Epithelial cell of prostate (primary cell): ENCODE data around the gene DRAXIN.

Experiments
- DNase-seq: peaks from one replicate; pipeline ENCODE4 v3.0.0-alpha.2; 2011; ENCODE audit warnings: low read depth, low spot score
- H3K27ac ChIP-seq: fragments of 450-650 bp; 2 replicates; pipeline ENCODE4 v1.5.1; 2017; ENCODE audit warnings: mild to moderate bottlenecking

The DRAXIN gene

GRCh38 chr1:11705596-11705995 lies 14.1 kb downstream of the DRAXIN start:
- H3K27ac ChIP-seq, result no peak overlapping the region
- DNase-seq, result no peak

DNA sequence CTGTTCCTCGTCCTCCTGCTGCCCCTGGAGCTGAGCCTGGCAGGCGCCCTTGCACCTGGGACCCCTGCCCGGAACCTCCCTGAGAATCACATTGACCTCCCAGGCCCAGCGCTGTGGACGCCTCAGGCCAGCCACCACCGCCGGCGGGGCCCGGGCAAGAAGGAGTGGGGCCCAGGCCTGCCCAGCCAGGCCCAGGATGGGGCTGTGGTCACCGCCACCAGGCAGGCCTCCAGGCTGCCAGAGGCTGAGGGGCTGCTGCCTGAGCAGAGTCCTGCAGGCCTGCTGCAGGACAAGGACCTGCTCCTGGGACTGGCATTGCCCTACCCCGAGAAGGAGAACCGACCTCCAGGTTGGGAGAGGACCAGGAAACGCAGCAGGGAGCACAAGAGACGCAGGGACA lies 14.8 kb downstream of the DRAXIN start:
- no peak overlapping the region for H3K27ac ChIP-seq
- DNase-seq, result no peak

DNA sequence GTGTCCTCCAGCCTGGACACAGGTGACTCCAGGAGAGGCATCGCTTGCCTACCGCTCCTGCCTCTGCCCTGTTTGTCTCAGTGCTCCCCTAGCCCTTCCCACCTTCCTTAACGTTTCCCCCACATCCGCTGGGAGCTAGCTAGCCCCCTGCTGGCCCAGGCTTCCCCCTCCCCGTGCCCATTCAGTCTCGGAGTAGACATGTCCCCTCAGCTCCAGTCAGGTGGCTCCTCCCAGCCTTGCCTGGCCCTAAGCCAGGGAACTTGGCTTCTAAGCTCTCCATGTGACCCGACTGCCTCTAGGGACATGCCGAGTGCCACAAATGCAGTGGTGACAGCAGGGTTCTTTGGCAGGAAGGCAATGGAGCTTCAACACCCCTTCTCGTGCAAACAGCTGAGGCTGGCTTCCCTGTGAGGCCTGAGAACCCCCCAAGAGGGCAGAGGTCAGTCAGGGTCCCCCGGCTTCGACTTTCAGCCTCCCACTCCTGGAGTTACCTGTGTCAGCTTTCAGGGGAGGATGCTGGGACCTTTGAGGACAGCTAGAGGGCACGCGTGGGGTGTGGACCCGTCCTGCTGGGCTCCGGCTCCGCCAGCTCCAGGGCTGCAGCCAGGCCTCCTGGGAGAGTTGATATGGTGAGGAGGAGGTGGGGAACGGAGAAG lies 16.2 kb downstream of the DRAXIN start:
- DNase-seq, result no peak
- no peak overlapping the region for H3K27ac ChIP-seq

DNA sequence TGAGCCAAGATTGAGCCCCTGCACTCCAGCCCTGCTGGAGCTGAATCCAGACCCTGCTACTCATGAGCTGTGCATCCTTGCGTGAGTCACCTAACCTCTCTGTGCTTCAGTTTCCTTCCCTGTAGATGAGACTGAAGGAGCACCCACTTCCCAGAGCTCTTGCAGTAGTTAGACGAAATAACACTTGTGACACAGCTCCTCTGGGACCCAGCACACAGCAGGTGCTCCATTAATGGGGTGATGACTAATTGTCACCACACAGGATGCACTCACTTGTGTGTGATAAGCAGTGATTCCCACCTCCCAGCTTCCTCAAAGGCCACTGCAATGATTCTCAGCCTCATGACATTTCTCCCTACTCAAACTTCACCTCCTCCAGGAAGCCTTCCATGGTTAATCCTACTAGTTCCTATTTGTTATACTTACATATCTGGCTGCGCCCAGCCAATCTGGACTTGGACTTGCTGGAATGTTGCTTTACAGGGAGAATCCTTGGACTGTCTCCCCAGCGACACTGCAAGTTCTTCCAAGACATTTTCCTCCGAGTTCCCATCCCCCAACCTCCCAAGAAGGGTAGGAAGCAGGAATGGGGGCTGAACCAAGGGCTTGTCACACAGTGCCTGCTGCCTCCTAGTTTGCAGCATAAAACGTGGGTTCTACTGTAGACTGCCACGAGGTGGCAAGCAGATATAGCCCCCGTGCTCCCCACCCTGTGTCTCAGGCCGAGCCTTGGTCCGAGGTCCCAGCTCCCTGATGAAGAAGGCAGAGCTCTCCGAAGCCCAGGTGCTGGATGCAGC lies 17.2 kb downstream of the DRAXIN start:
- no peak for DNase-seq
- no peak overlapping the region for H3K27ac ChIP-seq

GRCh38 chr1:11711490-11711889 lies 20.0 kb downstream of the DRAXIN start:
- DNase-seq, result no peak
- H3K27ac ChIP-seq, result no peak overlapping the region

DNA sequence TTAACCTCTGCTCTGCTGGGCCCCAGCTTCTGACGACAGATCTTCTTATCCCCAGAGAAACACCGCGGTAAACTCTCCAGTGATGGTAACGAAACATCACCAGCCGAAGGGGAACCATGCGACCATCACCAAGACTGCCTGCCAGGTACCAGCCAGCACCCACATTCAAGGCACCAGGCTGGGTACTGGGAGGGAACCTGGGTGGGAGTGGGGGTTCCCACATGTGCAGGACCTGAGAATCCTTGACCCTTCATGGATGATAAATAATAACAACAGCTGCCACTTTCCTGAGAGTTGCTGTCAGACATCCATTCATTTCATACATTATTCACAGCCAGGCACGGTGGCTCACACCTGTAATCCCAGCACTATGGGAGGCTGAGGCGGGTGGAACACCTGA lies 20.8 kb downstream of the DRAXIN start:
- no peak overlapping the region for H3K27ac ChIP-seq
- no peak for DNase-seq

GRCh38 chr1:11713095-11713494 lies 21.6 kb downstream of the DRAXIN start:
- no peak overlapping the region for H3K27ac ChIP-seq
- no peak for DNase-seq

DNA sequence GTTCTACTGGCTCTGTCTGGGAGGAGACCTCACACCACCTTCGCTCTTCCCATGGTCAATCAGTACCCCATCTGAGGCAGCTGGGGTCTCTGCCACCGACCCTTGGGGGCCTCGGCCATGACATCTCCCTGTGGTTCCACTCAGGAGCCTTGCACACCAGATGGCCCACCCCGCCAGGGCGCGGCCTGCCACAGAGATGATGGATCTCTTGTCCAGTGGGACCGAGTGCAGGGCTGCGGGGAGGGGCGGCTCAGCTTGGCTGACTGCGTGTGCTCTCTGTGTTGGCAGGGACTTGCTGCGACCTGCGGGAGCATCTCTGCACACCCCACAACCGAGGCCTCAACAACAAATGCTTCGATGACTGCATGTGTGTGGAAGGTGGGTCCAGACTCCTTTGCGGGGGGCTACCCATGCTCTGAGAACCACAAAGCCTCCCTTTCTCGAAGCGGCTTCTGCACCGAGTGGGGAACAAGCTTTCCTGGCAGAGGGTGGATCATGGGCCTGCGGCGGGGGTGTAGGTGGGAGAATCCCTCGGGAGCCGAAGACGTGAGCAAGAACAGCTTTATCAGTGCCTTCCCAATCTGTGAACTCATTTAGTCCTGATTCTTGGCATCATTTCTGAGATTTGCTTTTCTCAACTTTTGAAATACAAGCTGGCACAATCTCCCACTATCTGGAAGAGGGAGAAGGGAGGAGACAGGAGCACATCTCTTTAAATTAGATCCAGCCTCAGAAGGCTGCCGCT lies 23.5 kb downstream of the DRAXIN start:
- no peak for DNase-seq
- H3K27ac ChIP-seq, result no peak overlapping the region

GRCh38 chr1:11719313-11720032 lies 28.0 kb downstream of the DRAXIN start:
- DNase-seq, result no peak
- no peak overlapping the region for H3K27ac ChIP-seq

DNA sequence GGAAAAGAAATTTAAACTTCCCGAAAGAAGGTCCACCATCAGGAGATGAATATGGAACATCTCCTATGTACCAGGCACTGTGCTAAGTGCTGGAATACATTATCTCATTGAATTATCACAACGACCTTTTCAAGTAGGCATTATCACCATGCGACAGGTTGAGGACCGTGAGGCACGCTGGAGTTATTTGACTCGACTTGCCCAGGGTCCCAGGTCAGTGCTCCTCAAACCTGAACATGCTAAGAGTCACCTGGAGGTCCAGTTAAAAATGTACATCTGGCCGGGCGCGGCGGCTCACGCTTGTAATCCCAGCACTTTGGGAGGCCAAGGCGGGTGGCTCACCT lies 28.5 kb downstream of the DRAXIN start:
- no peak overlapping the region for H3K27ac ChIP-seq

GRCh38 chr1:11720525-11720924 lies 29.0 kb downstream of the DRAXIN start:
- no peak for DNase-seq
- no peak overlapping the region for H3K27ac ChIP-seq

More for the DNA sequence above, 28.5 kb downstream of the DRAXIN start:
- DNase-seq, result no peak

DNA sequence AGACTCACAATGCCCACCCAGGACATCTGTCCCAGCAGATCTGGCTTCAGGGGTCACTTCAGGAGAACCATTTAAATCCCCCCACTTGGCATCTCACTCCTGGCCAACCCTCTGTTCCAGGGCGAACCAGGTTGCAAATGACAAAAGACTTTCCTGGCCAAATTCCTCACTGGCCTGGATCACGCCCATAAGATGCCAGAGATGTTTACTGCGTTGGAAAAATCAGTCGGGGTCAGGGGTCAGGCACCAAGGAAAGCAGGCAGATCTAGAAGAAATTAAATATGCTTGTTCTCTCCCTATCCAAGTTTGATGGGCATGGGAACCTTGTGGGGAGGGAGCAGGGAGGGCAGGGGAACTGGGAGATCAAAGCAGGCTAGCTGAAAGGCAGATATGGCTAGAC lies 29.8 kb downstream of the DRAXIN start:
- H3K27ac ChIP-seq, result no peak overlapping the region
- DNase-seq, result no peak

GRCh38 chr1:11722538-11722937 lies 31.0 kb downstream of the DRAXIN start:
- no peak for DNase-seq
- no peak overlapping the region for H3K27ac ChIP-seq

GRCh38 chr1:11725616-11726015 lies 34.1 kb downstream of the DRAXIN start:
- H3K27ac ChIP-seq, result no peak overlapping the region
- no peak for DNase-seq

- DNase-seq, result no peak
- H3K27ac ChIP-seq, result no peak overlapping the region
Observed at GRCh38 chr1:11727119-11727518, 35.6 kb downstream of the DRAXIN start.

DNA sequence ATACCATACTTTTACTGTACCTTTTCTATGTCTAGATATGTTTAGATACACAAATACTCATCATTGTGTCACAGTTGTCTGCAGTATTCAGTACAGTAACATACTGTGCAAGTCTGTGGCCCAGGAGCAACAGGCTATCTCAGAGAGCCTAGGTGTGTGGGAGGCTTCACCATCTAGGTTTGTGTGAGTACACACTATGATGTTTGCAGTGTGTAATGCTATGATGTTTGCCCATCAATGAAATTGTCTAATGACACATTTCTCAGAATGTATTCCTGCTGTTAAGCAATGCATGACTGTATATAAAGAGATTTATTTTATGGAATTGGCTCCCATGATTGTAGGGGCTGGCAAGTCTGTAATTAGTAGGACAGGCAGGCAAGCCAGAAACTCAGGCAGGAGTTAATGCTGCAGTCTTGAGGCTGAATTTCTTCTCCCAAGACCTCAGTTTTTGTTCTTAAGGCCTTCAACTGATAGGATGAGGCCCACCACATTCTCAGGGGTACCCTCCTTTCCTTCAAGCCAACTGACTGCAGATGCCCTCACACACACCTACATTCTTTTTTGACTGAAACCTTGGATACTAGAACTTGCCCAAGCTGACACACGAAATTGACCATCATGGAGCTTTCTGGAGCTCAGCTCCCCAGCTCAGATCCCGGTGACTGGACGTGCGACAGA lies 36.8 kb downstream of the DRAXIN start:
- no peak overlapping the region for H3K27ac ChIP-seq
- DNase-seq, result no peak

- DNase-seq, result no peak
- no peak overlapping the region for H3K27ac ChIP-seq
Observed at GRCh38 chr1:11729155-11729497, 37.6 kb downstream of the DRAXIN start.

DNA sequence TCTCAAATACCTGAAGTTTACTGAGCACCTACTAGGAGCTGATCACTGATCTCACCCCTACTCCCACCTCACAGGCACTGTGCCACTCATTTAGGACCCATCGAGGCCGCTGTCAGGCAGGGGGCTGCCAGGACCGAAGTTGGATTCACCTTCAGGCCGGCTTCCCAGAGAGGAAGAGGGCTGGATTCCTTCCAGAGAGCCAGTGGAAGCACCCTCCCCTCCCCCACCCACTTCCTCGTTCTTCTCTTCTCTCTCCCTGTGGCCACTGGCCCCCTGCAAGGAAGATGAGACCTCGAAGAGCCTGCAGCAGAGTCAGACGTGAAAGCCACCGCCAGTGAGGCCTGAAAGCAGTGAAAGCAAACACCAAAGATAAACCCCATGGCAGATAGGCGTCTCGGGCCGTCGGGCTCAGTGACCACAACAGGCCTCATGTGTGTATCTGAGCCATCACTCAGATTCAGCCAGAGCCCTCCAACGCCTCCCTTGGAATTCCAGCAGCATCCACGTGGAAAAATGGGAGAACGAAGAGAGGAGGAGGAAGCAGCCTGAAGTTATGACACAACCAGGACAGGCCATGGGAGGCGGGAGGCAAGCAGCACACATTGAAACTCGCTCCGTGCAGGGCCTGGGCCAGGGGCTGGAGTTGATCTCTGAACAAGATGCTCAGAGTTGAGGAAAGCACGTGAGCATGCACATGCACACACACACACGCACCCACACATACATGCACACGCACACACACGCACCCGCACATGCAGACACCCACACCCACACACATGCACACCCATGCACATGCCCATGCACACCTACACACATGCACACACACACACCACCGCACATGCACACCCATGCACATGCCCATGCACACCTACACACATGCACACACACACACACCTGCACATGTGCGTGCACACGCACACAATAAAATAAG lies 38.3 kb downstream of the DRAXIN start:
- H3K27ac ChIP-seq, result peak overlapping the region; percentile 64
- no peak for DNase-seq

- no peak for DNase-seq
- peak overlapping the region; percentile 64 for H3K27ac ChIP-seq
Observed at GRCh38 chr1:11730429-11730891, 39.0 kb downstream of the DRAXIN start.
